CD14-positive monocyte (primary cell): Measurements from ENCODE around the gene FOXRED1. TPM values are rescaled to one million over a fixed set of nuclear protein-coding genes. Genes with fewer than 3 reads are reported as not detected.

Experiments used
- DNase-seq, 3 donors: peaks; one replicate each; pipeline ENCODE4 v3.0.0-alpha.2; 2011 to 2022
- H2AFZ ChIP-seq: 2 replicates; pipeline ENCODE4 v1.6.0; 2012; ENCODE audit warnings: mild to moderate bottlenecking, low read depth, low read length, inconsistent platforms; ENCODE audit not compliant: insufficient read depth, poor library complexity, severe bottlenecking
- H3K27ac ChIP-seq, 2 donors: 1 replicate in 1 of 2; 2 replicates in 1 of 2; pipeline ENCODE4 v1.5.1; 2012 to 2013; ENCODE audit warnings: low read length in 2 of 2, control low read depth in 1 of 2, inconsistent platforms in 1 of 2, low read depth in 1 of 2, mild to moderate bottlenecking in 1 of 2
- H3K27me3 ChIP-seq, 2 donors: one replicate each; pipeline versions ENCODE4 v1.6.0 to v1.6.1; 2011 to 2013; ENCODE audit warnings: low read length in 2 of 2; ENCODE audit not compliant: control insufficient read depth in 2 of 2, insufficient read depth in 2 of 2
- H3K36me3 ChIP-seq, 2 donors: replicated peaks in 1 of 2; 1 replicate in 1 of 2; 2 replicates in 1 of 2; pipeline versions ENCODE4 v1.5.1 to v1.6.1; 2012 to 2013; ENCODE audit warnings: low read length in 2 of 2, control low read depth in 1 of 2, inconsistent platforms in 1 of 2, mild to moderate bottlenecking in 1 of 2; ENCODE audit not compliant: insufficient read depth in 2 of 2, control insufficient read depth in 1 of 2
- H3K4me1 ChIP-seq, 2 donors: 1 replicate in 1 of 2; 2 replicates in 1 of 2; pipeline versions ENCODE4 v1.5.1 to v1.6.1; 2012 to 2013; ENCODE audit warnings: low read length in 2 of 2, control low read depth in 1 of 2, inconsistent platforms in 1 of 2, mild to moderate bottlenecking in 1 of 2, moderate library complexity in 1 of 2; ENCODE audit not compliant: insufficient read depth in 2 of 2, control insufficient read depth in 1 of 2
- H3K4me2 ChIP-seq: replicated peaks from 2 replicates; pipeline ENCODE3; 2012; ENCODE audit warnings: low read length, moderate library complexity, mild to moderate bottlenecking; ENCODE audit not compliant: poor library complexity, severe bottlenecking; ENCODE audit errors: extremely low read depth
- H3K4me3 ChIP-seq, 3 experiments: fragments of 200-600 bp in 1 of 3; sonication (generic) in 1 of 3; replicated peaks in 1 of 3; 1 replicate in 2 of 3; 2 replicates in 1 of 3; pipeline ENCODE4 v1.5.1; 2011 to 2013; ENCODE audit warnings: low read length in 3 of 3, mild to moderate bottlenecking in 3 of 3, control low read depth in 2 of 3, low read depth in 2 of 3, inconsistent platforms in 1 of 3, moderate library complexity in 1 of 3
- H3K79me2 ChIP-seq: 2 replicates; pipeline ENCODE4 v1.6.0; 2012; ENCODE audit warnings: mild to moderate bottlenecking, control low read depth, inconsistent platforms, low read length, moderate library complexity; ENCODE audit not compliant: insufficient read depth
- H3K9ac ChIP-seq: 2 replicates; pipeline ENCODE4 v1.6.0; 2017; ENCODE audit warnings: low read length, mild to moderate bottlenecking; ENCODE audit not compliant: insufficient read depth, poor library complexity, severe bottlenecking
- H3K9me3 ChIP-seq, 2 donors: replicated peaks in 1 of 2; 1 replicate in 1 of 2; 2 replicates in 1 of 2; pipeline versions ENCODE4 v1.5.1 to v1.6.1; 2012 to 2013; ENCODE audit warnings: low read length in 2 of 2, control low read depth in 1 of 2; ENCODE audit not compliant: control insufficient read depth in 1 of 2, insufficient read depth in 1 of 2
- H4K20me1 ChIP-seq: 2 replicates; pipeline ENCODE4 v1.6.0; 2012; ENCODE audit warnings: mild to moderate bottlenecking, low read length, control low read depth, moderate library complexity; ENCODE audit not compliant: insufficient read depth
- H3K27ac Mint-ChIP-seq, 7 donors: one replicate each; pipeline ENCODE4 v1.8.0; 2020; ENCODE audit warnings: mild to moderate bottlenecking in 7 of 7, mixed read lengths in 7 of 7, moderate library complexity in 6 of 7, inconsistent platforms in 2 of 7
- H3K27me3 Mint-ChIP-seq, 3 donors: one replicate each; pipeline ENCODE4 v1.8.0; 2021 to 2022; ENCODE audit warnings: low read depth in 3 of 3, mild to moderate bottlenecking in 3 of 3, mixed read lengths in 3 of 3, moderate library complexity in 3 of 3, inconsistent platforms in 1 of 3
- H3K36me3 Mint-ChIP-seq, 2 donors: one replicate each; pipeline ENCODE4 v1.8.0; 2020; ENCODE audit warnings: mixed read lengths in 2 of 2, inconsistent platforms in 1 of 2, mild to moderate bottlenecking in 1 of 2
- H3K4me1 Mint-ChIP-seq: one replicate; pipeline ENCODE4 v1.8.0; 2020; ENCODE audit warnings: mild to moderate bottlenecking, mixed read lengths
- H3K4me3 Mint-ChIP-seq, 2 donors: one replicate each; pipeline ENCODE4 v1.8.0; 2020; ENCODE audit warnings: mild to moderate bottlenecking in 2 of 2, mixed read lengths in 2 of 2, moderate library complexity in 1 of 2
- H3K9me3 Mint-ChIP-seq, 7 donors: one replicate each; pipeline ENCODE4 v1.8.0; 2020 to 2022; ENCODE audit warnings: mixed read lengths in 7 of 7, mild to moderate bottlenecking in 6 of 7, moderate library complexity in 6 of 7, inconsistent platforms in 2 of 7
- WGBS: methylation state at CpG from one replicate; pipeline ENCODE4 v1.1.5; 2013; ENCODE audit warnings: missing lambda C conversion rate; ENCODE audit not compliant: insufficient coverage; 5-methylcytosine and 5-hydroxymethylcytosine counted together
- intact Hi-C, 2 donors: fragments of 100-400 bp; cut with micrococcal nuclease; formaldehyde crosslinking; loops; one replicate each; pipeline versions ENCODE4 v1.15.0 to v1.15.1; 2023
- polyA plus RNA-seq, 3 donors: library from polyadenylated mRNA; depleted of rRNA in 1 of 3; unstranded in 2 of 3; stranded (reverse) in 1 of 3; fragments of 300-500 nt in 2 of 3; fragments of >200 nt in 1 of 3; fragmentation: Illumina TruSeq in 2 of 3; gene quantifications; 1 replicate in 2 of 3; 2 replicates in 1 of 3; pipeline ENCODE4 v1.2.3, GENCODE V29; 2012 to 2021
- TF ChIP-seq, protein P1 (sequence below): fragments of 200-600 bp; IDR thresholded peaks from one replicate; pipeline ENCODE4 v1.8.0; 2022; ENCODE audit warnings: antibody characterized with exemption, mild to moderate bottlenecking

FOXRED1 gene
- polyA plus RNA-seq, 3 donors = 15.2 to 18.0 (median 15.4) TPM

DNA sequence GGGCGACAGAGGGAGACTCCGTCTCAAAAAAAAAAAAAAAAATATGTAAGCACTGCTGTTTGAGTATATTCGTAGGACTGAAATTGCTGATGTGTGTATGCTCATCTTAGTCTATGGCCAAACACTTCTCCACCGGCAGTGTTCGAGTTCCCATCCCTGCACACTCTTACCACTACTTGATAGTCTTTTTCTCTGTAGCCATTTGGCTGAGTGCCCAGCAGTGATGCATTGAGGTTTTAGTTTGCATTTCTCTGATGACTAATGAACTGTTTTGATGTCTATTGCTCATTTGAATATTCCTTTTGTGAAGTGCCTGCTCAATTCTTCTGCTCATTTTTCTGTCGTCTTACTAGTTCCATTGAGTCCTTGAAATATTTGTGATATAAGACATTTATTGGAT, 15.9 kb downstream of the FOXRED1 start:
- Mint-ChIP-seq H3K36me3 (peaks cover 22 to 30% of the 10 kb centered on the region in 2 donors), H3K4me3 (peak overlapping the region; percentile 61 to 97), H3K27me3 (peaks cover 0 to 1% (median 0%) of the 10 kb centered on the region in 3 donors), H3K9me3 (peaks cover 0 to 2% (median 0%) of the 10 kb centered on the region in 7 donors), H3K4me1 (peaks cover 50% of the 10 kb centered on the region), H3K27ac (peak overlapping the region; percentile 92 to 99 (median 99))
- H3K79me2 ChIP-seq = peaks cover 73% of the 10 kb centered on the region
- H3K27me3 ChIP-seq = no peaks in the 10 kb centered on the region
- peaks cover 37% of the 10 kb centered on the region for H4K20me1 ChIP-seq
- no peaks in the 10 kb centered on the region for H3K9me3 ChIP-seq
- peak overlapping the region; percentile 80 for H3K4me2 ChIP-seq
- no CpG with 5 or more reads among the region's 6 CpGs for WGBS
- peaks cover 45 to 55% of the 10 kb centered on the region in 2 donors for H3K4me1 ChIP-seq
- no peak overlapping the region for H3K9ac ChIP-seq
- no peak overlapping the region for H2AFZ ChIP-seq
- TF ChIP-seq, protein P1, sequence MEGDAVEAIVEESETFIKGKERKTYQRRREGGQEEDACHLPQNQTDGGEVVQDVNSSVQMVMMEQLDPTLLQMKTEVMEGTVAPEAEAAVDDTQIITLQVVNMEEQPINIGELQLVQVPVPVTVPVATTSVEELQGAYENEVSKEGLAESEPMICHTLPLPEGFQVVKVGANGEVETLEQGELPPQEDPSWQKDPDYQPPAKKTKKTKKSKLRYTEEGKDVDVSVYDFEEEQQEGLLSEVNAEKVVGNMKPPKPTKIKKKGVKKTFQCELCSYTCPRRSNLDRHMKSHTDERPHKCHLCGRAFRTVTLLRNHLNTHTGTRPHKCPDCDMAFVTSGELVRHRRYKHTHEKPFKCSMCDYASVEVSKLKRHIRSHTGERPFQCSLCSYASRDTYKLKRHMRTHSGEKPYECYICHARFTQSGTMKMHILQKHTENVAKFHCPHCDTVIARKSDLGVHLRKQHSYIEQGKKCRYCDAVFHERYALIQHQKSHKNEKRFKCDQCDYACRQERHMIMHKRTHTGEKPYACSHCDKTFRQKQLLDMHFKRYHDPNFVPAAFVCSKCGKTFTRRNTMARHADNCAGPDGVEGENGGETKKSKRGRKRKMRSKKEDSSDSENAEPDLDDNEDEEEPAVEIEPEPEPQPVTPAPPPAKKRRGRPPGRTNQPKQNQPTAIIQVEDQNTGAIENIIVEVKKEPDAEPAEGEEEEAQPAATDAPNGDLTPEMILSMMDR = no peak
- H3K27ac ChIP-seq = peak overlapping the region; percentile 30 to 93
- H3K4me3 ChIP-seq = peak overlapping the region in 1 of 3 experiments; percentile 85
- intact Hi-C loops = no loop called here
- H3K36me3 ChIP-seq = peaks cover 14 to 31% of the 10 kb centered on the region in 2 donors
- DNase-seq = peak; percentile 89 to 96 (median 90)

DNA sequence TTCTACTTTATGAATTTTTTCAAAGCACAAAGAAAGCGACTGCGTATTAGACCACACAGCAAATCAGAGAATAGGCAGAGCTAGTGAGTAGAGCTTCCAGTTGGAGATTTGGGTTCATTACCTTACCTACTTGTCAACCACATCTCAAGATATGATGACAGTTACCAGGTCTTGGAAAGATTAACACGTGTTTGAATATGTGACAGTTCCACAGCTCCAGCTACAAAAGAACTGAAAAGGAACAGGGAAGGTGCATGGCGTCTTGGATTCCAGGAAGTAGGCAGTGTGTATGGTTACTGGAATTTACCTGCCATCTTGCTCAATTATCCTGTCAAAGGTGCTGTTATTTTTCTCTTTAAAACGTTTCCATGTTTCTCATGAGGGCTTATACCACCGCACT, 19.3 kb downstream of the FOXRED1 start:
- TF ChIP-seq, protein P1 = no peak
- peaks cover 49 to 58% of the 10 kb centered on the region in 2 donors for H3K36me3 Mint-ChIP-seq
- H3K4me1 Mint-ChIP-seq = peaks cover 23% of the 10 kb centered on the region
- H3K9ac ChIP-seq = no peak overlapping the region
- no peak overlapping the region for H3K27ac ChIP-seq
- peaks cover 0 to 2% (median 0%) of the 10 kb centered on the region in 7 donors for H3K9me3 Mint-ChIP-seq
- peaks cover 0 to 1% (median 0%) of the 10 kb centered on the region in 3 donors for H3K27me3 Mint-ChIP-seq
- H2AFZ ChIP-seq = no peak overlapping the region
- peaks cover 19 to 24% of the 10 kb centered on the region in 2 donors for H3K4me1 ChIP-seq
- H3K27me3 ChIP-seq = no peaks in the 10 kb centered on the region
- 89% methylated on average over 4 of the region's 6 CpGs for WGBS
- H3K4me3 ChIP-seq = no peak overlapping the region
- H3K9me3 ChIP-seq = no peaks in the 10 kb centered on the region
- intact Hi-C loops = no loop called here
- H3K4me3 Mint-ChIP-seq = no peak overlapping the region
- H3K4me2 ChIP-seq = no peak overlapping the region
- H3K79me2 ChIP-seq = peaks cover 56% of the 10 kb centered on the region
- peaks cover 54% of the 10 kb centered on the region for H4K20me1 ChIP-seq
- H3K36me3 ChIP-seq = peaks cover 46 to 64% of the 10 kb centered on the region in 2 donors
- DNase-seq = no peak
- peak overlapping the region in 1 of 7 donors; percentile 10 for H3K27ac Mint-ChIP-seq
